Measurements from ENCODE around the gene TSACC. TPM values are rescaled to one million over a fixed set of nuclear protein-coding genes. Genes with fewer than 3 reads are reported as not detected.
"Not testable (repeated sequence)": the region's sequence is repeated elsewhere in the genome, so short reads cannot be mapped to it uniquely, and the experiment has no call there.

Gene TSACC
- total RNA-seq, 1 donor from 2014 or later, result not detected

DNA sequence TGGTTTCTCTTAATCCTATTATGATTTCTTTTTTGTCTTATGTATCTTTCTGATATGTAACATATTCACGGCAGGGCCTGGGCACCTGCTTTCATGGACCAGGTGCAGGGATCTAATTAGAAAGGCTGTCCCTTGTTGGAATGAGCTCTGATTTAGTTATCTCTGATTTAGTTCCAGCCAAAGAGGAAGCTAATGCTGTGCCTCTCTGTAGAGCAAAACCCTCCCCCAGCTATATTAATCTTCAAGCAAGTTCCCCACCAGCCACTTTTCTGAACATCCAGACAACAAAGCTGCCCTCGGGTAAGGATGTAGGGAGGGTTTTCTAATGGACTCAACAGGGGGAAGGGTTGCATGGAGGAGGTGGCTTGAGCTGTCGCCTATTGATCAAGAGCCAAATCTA lies 6.1 kb downstream of the TSACC start:
- intact Hi-C loops (cut with micrococcal nuclease), result no loop called here

DNA sequence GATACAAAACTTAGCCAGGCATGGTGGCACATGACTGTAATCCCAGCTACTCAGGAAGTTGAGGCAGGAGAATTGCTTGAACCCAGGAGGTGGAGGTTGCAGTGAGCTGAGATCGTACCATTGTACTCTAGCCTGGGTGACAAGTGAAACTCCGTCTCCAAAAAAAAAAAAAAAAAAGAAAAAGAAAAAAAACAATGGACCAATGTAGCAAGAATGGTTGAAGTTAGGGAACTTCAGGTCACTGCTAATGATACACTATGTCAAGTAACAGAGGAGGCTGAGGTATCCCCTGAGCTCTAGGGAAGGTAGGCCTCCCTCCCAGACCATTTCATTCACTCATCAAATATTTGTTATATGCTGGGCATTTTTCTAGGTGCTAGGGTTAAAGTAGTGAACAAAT lies 7.7 kb downstream of the TSACC start:
- intact Hi-C loops (cut with micrococcal nuclease), result not testable (repeated sequence)

DNA sequence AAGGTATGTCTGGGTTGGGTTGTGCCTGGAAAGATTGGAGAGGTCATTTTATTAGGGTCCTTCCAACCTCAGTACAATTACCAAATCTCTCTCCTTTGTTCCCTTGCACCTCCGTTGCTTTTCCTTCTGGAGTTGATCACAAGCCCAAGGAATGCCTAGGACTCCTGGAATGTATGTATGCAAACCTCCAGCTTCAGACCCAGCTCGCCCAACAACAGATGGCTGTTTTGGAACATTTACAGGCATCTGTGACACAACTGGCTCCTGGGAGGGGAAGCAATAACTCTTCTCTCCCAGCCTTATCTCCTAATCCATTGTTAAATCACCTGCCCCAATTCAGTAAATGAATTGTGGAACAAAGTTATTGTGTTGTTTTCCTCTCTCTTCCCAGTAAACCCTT lies 8.3 kb downstream of the TSACC start:
- intact Hi-C loops (cut with micrococcal nuclease), result no loop called here

DNA sequence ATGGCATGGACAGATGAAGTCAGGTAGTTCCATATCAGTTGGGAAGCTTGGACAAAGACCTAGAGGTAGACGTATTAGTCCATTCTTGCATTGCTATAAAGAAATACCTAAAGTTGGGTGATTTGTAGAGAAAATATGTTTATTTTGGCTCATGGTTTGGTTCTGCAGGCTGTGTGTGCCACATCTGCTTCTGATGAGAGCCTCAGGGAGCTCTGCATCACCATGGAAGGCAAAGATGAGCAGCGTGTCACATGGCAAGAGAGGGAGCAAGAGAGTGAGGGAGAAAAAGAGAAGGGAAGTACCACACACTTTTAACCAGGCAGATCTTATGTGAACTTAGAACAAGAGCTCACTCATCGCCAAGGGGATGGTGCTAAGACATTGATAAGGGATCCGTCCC lies 9.0 kb downstream of the TSACC start:
- intact Hi-C loops (cut with micrococcal nuclease), result no loop called here

DNA sequence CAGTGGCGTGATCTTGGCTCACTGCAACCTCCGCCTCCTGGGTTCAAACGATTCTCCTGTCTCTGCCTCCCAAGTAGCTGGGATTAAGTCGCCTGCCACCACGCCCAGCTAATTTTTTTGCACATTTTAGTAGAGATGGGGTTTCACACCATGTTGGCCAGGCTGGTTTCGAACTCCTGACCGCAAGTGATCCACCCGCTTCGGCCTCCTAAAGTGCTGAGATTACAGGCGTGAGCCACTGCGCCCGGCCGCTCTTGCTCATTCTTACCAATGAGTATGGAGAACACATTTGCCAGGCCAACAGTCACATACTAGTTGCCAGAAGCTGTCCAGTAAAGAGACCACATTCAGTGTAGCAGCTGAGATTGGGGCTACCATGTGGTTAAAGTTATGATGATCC lies 14.2 kb downstream of the TSACC start:
- intact Hi-C loops (cut with micrococcal nuclease), result not testable (repeated sequence)

DNA sequence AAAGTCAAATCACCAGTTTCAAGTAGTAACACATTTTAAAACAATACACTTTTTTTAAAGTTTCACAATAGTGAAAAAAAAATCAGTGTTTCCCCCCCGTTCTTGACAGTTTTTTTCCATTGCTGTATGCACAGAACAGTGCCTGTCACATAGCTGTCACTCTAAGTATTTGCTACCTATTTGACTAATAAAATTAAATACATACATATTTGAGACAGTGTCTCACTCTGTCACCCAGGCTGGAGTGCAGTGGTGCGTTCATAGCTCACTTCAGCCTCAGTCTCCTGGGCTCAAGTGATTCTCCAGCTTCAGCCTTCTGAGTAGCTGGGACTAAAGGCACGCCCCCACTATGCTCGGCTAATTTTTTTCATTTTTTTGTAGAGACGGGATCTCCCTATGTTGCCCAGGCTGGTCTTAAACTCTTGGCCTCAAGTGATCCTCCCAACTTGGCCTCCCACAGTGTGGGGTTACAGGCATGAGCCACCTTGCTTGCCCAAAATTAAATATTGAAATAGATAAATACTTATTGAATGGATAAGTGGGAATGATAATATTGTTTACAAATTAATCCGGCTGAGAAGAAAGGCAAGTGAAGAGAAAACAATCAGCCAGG lies 18.0 kb downstream of the TSACC start:
- intact Hi-C loops (cut with micrococcal nuclease), result no loop called here

DNA sequence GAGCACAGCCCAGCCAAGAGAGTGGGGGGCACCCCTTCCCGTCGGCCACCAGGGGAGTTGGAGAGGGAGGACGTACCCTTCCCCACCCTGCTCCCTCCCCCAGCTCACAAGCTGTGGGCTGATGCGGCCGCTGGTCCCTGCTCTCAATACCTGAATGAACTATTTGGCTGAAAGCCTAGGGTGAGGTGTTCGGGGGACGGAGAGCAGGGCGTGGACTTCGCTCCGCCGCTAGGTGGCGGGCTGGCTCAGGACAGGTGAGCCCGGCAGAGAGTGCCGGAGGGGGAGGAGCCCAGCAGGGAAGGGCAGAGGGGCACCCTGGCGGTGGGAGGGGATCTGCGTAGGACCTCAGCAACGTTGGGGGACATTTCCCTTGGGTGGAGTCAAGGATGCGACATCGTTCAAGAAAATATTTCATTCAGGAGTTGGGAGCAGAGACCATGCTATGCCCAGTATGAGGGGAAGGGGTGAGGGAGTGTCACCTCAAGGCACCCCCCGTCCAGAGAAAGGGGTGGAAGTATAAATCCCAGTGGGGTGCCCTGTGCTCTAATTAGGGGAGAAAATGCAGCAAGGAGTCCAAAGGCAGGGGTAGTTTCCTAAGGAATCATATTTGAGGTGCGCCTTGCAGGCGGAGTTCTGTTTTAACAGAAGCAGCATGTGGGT lies 18.7 kb downstream of the TSACC start:
- intact Hi-C loops (cut with micrococcal nuclease), result loop anchor here (1.0 kb wide), 1 partner anchor 88 kb away; no protein-coding TSS in a partner anchor

DNA sequence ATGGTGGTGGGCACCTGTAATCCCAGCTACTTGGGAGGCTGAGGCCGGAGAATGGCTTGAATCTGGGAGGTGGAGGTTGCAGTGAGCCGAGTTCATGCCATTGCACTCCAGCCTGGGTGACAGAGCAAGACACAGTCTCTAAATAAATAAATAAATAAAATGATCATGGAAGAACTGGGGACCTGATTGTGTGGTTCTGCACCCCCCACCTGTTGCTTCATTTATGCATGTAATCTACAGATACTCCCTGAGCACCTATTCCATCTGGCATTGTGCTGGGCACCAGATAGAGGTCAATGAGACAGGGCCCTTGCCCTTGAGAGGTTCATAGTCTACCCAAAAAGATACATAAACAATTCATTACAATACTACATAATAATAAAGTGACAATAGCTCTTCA lies 19.7 kb downstream of the TSACC start:
- intact Hi-C loops (cut with micrococcal nuclease), result loop anchor here (1.0 kb wide), 1 partner anchor 87 kb away; no protein-coding TSS in a partner anchor

DNA sequence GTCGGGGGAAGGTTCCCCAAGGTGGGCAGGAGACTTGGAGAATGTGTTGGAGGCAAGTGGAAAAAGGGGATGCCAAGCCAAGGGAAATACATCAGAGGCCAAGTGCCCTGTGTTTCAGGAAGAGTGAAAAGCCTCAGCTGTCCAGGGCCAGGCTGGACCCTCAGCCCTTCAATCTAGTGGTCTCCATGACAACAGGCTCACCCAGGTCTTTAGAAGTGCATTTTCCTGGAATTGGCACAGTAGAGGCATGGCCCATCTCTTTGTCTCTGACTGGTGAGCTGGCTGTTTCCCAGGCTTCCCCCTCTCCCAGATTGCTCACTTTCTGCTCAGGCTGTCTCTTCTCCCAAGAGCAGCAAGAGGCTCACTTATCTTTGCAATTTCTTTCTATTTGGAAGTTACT lies 20.3 kb downstream of the TSACC start:
- intact Hi-C loops (cut with micrococcal nuclease), result no loop called here

DNA sequence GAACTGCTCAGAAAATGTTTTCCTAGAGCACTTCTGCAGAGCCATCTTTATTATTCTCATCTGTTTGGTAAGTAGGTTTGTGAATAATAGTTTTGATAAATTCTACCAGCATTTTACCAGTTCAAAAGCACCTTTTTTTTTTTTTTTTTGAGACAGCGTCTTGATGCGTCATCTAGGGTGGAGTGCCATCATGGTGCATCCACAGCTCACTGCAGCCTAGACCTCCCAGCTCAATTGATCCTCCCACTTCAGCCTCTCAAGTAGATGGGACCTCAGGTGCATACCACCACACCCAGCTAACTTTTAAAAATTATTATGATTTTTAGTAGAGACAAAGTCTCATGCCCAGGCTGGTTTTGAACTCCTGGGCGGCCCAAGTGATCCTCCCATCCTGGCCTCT lies 20.9 kb downstream of the TSACC start:
- intact Hi-C loops (cut with micrococcal nuclease), result no loop called here

DNA sequence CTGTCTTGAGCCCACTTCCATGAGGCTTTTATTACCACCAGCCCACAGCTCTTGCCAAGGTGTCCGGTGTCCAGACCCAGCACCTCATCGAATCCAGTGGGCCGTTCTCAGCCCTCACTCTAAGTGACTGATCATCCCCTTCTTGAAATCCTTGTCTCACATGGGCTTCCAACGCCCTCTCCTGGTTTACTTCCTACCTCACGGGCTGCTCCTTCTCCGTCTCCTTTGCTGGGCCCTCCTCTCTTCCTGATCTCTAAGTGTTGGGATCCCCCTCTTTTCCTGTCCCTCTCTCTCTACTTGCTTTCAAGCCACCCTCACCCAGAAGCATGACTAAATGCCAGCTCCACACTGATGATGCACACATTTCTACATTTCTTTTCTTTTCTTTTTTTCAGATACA lies 21.6 kb downstream of the TSACC start:
- intact Hi-C loops (cut with micrococcal nuclease), result no loop called here

DNA sequence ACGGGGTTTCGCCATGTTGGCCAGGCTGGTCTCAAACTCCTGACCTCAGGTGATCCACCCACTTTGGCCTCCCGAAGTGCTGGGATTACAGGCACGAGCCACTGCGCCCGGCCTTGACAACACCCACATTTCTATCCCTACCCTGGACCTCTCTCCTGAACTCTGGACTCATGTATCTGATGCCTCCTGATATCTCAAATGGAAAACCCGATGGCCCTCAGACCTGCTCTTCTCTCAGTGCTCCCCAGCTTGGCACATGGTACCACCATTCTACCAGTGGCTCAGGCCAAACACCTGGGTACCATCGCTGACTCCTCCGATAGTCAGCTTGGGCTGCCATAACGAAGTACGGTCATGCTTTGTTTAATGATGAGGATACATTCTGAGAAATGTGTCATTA lies 22.2 kb downstream of the TSACC start:
- intact Hi-C loops (cut with micrococcal nuclease), result no loop called here

DNA sequence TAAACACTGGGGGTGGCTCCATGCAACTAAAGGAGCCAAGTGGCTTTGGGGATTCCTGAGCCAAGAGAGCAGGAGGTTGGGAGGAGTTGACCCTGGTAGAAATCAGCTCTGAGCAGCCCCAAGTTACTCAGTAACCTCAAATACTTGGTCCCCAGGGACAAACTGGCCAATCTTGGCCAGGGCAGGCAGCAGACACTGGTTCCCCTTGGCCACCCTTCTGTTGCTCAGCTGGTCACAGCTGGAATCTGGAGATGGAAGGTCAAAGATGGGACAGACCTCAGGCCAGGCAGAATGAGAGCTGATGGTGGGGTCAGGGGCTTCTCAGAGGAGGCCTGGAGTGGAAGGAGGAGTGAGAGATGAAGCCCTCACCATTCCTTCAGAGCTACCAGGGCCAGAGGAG lies 27.4 kb downstream of the TSACC start:
- intact Hi-C loops (cut with micrococcal nuclease), result no loop called here

DNA sequence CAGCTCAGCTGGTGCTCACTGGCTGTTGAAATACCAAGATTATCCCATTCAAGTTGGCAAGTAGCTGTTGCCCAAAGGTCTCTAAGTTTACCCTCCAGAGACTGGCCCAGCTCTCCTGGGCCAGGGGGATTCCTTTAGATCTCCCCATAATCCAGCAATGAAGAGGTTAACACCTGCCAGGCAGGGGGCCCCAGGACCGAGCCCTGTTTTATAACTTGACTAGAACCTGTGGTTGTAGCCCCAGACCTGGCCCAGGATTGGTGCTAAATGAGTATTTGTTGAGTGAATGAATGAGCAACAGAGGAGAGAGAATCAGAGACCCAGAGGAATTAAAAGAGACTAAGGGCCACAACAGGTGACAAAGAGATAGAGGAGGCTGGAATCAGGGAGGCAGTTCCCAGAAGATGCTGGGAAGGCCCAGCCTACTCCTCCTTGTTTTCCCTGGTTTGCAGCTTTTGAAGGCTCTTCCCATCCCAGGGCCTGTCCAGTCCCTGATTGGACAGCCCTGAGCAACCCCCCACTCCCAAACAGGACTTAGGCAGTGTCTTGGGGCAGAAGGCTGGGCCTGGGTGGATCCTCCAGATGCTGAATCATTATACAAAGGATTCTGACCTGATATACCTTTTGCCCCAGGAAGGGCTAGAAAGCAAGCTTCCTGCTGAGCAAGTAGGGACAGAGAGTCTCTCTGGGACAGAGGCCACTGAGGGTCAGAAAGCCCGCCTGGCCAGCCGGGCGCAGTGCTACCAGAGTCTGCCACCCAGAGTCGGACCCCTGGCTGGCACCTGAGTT lies 28.2 kb downstream of the TSACC start:
- intact Hi-C loops (cut with micrococcal nuclease), result no loop called here

DNA sequence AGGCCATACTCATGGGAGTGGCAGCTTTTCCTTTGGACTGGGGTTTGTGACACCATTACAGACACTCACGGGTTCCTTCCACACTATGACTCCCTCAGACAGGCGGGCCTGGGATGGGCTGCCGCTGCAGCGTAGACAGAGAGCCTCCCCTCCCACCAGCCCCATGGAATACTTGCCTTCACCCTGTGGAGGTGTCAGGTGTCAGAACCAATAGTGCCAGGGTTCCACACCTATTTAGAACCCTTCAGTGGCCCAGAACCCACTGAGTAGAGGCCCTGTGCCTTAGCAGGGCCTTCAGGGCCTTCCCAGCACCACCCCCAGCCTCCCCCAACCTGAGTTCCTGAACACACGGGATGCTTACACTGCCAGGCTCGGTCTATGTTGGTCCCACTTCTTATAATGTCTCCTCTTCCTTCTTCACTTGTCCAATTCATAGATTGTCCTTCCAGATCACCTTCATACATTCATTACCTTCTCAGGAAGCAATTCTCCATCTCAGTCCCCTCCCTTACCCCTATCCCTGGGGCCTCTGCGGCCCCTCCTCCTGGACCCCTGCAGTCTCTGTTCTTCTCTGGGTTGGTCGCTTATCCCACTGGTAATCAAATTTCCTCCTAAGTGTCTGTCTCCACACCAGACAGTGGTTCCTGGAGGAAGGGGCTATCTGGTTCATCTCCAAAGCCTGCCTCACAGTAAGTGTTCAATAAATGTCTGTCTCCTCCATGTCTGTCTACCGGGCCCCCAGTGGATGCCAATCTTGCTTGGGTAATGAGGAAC lies 29.2 kb downstream of the TSACC start:
- intact Hi-C loops (cut with micrococcal nuclease), result no loop called here

DNA sequence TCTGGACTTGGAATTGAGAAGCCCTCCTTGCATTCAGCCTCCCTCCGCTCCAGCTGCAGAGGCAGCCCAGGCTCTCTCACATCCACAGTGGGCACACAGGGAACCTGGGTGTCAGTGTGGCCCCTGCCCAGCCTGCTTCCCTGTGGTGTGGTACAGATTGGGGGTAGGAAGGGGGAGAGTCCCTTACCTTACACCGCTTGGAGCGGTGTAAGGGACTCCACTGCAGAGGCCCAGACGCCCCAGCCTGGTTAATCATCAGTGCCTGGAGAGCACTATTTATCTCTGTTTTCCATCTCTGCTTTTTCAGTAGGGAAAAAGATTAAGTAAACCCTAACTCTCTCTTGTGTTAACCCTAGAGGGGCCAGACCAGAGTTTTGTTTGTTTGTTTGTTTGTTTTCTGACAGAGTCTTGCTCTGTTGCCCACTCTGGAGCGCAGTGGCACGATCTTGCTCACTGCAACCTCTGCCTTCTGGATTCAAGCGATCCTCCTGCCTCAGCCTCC lies 29.9 kb downstream of the TSACC start:
- intact Hi-C loops (cut with micrococcal nuclease), result no loop called here

DNA sequence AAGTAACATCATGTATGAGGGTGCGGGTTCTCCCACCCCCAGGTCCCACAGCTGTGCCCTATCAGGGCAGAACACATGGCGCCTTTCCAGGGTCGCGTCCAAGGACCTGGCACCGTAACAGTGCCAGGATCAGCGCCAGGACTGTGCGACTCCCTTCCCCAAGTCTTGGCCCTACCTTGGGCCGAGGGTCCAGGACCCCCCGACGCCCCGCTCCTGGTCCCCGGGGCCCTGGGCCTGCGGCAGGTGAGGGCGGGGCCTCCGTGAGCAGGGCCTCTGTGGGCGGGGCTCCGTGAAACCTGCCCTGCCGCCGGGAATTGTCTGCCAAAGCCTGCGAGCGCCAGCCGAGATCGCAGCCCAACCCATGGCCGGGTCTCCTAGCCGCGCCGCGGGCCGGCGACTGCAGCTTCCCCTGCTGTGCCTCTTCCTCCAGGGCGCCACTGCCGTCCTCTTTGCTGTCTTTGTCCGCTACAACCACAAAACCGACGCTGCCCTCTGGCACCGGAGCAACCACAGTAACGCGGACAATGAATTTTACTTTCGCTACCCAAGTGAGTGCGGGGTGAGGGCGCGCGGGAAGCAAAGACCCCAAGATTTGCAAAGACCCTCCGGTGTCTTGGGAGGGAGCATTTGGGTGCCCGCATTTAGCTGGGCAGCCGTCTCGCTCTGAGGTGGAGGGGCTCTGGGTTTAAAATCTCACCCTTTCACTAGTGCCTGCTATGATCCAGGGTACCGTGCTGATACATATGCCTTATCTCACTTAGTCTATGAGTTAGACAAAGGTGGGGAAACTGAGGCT lies 30.8 kb downstream of the TSACC start, which contains the start of gene RHBG:
Gene RHBG (plus strand): TSS at position 323 of the 796 bp plus-strand sequence. CDS start 39 bp downstream, at position 362.
- intact Hi-C loops (cut with micrococcal nuclease), result no loop called here

DNA sequence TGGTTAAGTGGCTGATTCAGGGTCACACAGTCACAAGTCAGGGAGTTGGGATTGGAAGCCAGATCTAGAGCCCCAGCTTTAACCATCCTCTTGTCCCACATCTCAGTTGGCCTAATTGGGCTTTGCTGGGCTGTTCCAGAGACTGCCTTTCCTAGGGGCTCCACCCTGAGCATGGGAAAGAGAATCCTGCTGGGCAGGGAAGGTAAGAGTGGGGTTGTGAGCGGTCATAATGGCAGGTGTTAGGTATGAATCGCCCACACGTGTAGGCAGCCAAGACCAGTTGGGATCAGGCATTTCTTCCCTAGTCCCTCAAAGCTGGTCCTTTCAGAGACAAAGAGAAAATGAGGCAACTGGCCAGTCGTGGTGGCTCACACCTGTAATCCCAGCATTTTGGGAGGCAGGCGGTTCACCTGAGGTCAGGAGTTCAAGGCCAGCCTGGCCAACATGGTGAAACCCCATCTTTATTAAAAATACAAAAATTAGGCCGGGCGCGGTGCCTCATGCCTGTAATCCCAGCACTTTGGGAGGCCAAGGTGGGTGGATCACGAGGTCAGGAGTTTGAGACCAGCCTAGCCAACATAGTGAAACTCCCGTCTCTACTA lies 31.5 kb downstream of the TSACC start:
- intact Hi-C loops (cut with micrococcal nuclease), result not testable (repeated sequence)

DNA sequence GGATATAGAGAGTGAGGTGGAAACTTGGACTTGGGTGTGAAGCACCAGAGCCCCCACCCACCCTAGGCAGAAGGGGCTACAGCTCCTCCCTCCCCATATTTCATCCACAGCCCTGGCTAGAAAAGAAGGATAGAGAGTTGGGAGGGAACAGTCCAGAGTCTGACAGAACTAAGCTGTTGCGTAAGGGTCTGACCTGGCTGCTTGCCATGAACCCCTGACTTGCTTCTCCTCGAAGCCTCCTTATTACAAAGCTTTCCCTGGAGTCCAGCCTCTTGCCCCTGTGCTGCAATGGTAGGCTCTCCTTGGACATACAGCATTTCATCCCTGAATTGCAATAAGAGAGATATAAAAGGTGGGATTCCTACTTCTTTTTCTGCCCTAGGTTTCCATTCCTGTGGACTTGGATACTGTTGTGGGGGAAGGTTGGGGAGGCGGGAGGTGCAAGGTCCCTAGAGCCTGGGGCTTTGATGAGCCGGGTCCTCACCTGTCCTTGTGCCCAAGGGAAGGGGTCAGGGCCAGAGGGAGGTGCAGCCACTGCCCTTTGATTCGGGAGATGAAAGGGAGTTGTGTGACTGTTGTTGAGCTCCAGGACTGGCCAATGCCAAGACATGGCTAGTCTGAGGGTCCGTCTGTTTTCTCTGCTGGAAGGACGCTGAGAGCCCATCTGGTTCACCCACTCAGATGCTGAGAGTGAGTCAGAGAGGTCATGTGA lies 33.4 kb downstream of the TSACC start:
- intact Hi-C loops (cut with micrococcal nuclease), result no loop called here

DNA sequence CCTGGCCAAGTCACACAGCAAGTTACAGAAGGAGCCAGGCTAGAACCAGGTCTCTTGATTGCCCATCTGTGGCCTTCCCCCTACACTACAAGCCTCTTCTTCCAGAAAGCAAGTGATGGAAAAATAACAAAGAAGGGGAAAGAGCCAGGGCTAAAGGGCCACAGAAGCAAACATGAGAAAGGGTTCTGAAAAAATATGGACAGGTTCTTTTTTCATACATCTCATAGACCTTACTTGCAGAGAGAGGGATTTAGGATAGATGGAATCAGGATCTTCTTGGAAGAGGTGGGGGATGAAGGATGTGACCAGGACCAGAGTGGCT lies 33.9 kb downstream of the TSACC start:
- intact Hi-C loops (cut with micrococcal nuclease), result no loop called here
